Measurements from ENCODE around the gene TUBB.
"Not testable (repeated sequence)": the region's sequence is repeated elsewhere in the genome, so short reads cannot be mapped to it uniquely, and the experiment has no call there.

TUBB gene

GRCh38 chr6:30741063-30741779, 21.1 kb downstream of the TUBB start:
- DNase-seq (ENCODE audit: low spot score): no peak

- DNase-seq (ENCODE audit: low spot score): no peak
Observed at GRCh38 chr6:30741789-30742315, 21.7 kb downstream of the TUBB start.

- peak; percentile 84 for DNase-seq (ENCODE audit: low spot score)
Observed at GRCh38 chr6:30742316-30743098, 22.4 kb downstream of the TUBB start, which contains the start of gene FLOT1. FLOT1 (minus strand) TSS chr6:30742687; CDS start chr6:30742189, 498 bp downstream.

- DNase-seq (ENCODE audit: low spot score): no peak
Observed at GRCh38 chr6:30743099-30744053, 23.2 kb downstream of the TUBB start.

- peak; percentile 68 for DNase-seq (ENCODE audit: low spot score)
Observed at GRCh38 chr6:30744054-30744805, 24.1 kb downstream of the TUBB start, which contains the start of gene IER3. IER3 (minus strand) TSS chr6:30744547; CDS start chr6:30744518, 29 bp downstream.

- no peak for DNase-seq (ENCODE audit: low spot score)
Observed at GRCh38 chr6:30747300-30747687, 27.1 kb downstream of the TUBB start.

GRCh38 chr6:30747902-30748769, 28.0 kb downstream of the TUBB start:
- DNase-seq (ENCODE audit: low spot score): no peak

- no peak for DNase-seq (ENCODE audit: low spot score)
Observed at GRCh38 chr6:30748851-30749540, 28.8 kb downstream of the TUBB start.

- DNase-seq (ENCODE audit: low spot score): no peak
Observed at GRCh38 chr6:30749554-30750378, 29.6 kb downstream of the TUBB start.

- DNase-seq (ENCODE audit: low spot score): no peak
Observed at GRCh38 chr6:30750379-30750668, 30.2 kb downstream of the TUBB start.

GRCh38 chr6:30752157-30752927, 32.2 kb downstream of the TUBB start:
- no peak for DNase-seq (ENCODE audit: low spot score)

- no peak for DNase-seq (ENCODE audit: low spot score)
Observed at GRCh38 chr6:30754631-30755030, 34.5 kb downstream of the TUBB start.

GRCh38 chr6:30756405-30757003, 36.4 kb downstream of the TUBB start:
- DNase-seq (ENCODE audit: low spot score): not testable (repeated sequence)

GRCh38 chr6:30757261-30757904, 37.2 kb downstream of the TUBB start:
- DNase-seq (ENCODE audit: low spot score): no peak

- no peak for DNase-seq (ENCODE audit: low spot score)
Observed at GRCh38 chr6:30759575-30760239, 39.6 kb downstream of the TUBB start.

GRCh38 chr6:30760549-30760948, 40.4 kb downstream of the TUBB start:
- no peak for DNase-seq (ENCODE audit: low spot score)
